LNCaP clone FGC (cell line): Measurements from ENCODE around the gene PRKG1.
"Not testable (repeated sequence)": the region's sequence is repeated elsewhere in the genome, so short reads cannot be mapped to it uniquely, and the experiment has no call there.

Source experiments
- DNase-seq: peaks from one replicate; pipeline ENCODE4 v3.0.0-alpha.2; 2011; ENCODE audit warnings: low read depth
- H3K4me3 ChIP-seq: 2 replicates; pipeline ENCODE4 v1.5.1; 2011; ENCODE audit warnings: mild to moderate bottlenecking, low read depth, low read length, control low read depth
- CTCF ChIP-seq: IDR thresholded peaks from 2 replicates; pipeline ENCODE4 v1.5.1; 2012; ENCODE audit warnings: mild to moderate bottlenecking; ENCODE audit not compliant: control insufficient read depth, insufficient read depth; ENCODE audit errors: extremely low read depth

The PRKG1 gene

GRCh38 chr10:52032681-52033629 is 958.7 kb downstream of the PRKG1 start:
- DNase-seq = no peak
- no peak overlapping the region for H3K4me3 ChIP-seq
- TF ChIP-seq CTCF = no peak

GRCh38 chr10:52039002-52039793 is 964.9 kb downstream of the PRKG1 start:
- DNase-seq, H3K4me3 ChIP-seq: not testable (repeated sequence)

GRCh38 chr10:52040486-52040885 is 966.2 kb downstream of the PRKG1 start:
- no peak for TF ChIP-seq CTCF
- H3K4me3 ChIP-seq = no peak overlapping the region
- DNase-seq = no peak

GRCh38 chr10:52043811-52044210 is 969.5 kb downstream of the PRKG1 start:
- DNase-seq = no peak
- TF ChIP-seq CTCF = no peak
- no peak overlapping the region for H3K4me3 ChIP-seq

- no peak for DNase-seq
Observed at GRCh38 chr10:52048051-52048450, 973.8 kb downstream of the PRKG1 start.

GRCh38 chr10:52050429-52051047 is 976.3 kb downstream of the PRKG1 start:
- DNase-seq = peak; percentile 13
- H3K4me3 ChIP-seq = no peak overlapping the region
- no peak for TF ChIP-seq CTCF

More at GRCh38 chr10:52048051-52048450, 973.8 kb downstream of the PRKG1 start:
- H3K4me3 ChIP-seq = no peak overlapping the region
- TF ChIP-seq CTCF = no peak

GRCh38 chr10:52053497-52053896 is 979.2 kb downstream of the PRKG1 start:
- no peak for DNase-seq
- no peak overlapping the region for H3K4me3 ChIP-seq
- no peak for TF ChIP-seq CTCF
